HG03103 (cell line): Measurements from ENCODE around the gene CALCB.
"Not testable (repeated sequence)": the region's sequence is repeated elsewhere in the genome, so short reads cannot be mapped to it uniquely, and the experiment has no call there.

ENCODE experiments used
- ATAC-seq: cut with Tn5 transposase; IDR thresholded peaks from one replicate; pipeline ENCODE4 v1.9.1; 2021; ENCODE audit warnings: low read depth; ENCODE audit not compliant: unreplicated experiment

The CALCB gene, protein sequence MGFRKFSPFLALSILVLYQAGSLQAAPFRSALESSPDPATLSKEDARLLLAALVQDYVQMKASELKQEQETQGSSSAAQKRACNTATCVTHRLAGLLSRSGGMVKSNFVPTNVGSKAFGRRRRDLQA

DNA sequence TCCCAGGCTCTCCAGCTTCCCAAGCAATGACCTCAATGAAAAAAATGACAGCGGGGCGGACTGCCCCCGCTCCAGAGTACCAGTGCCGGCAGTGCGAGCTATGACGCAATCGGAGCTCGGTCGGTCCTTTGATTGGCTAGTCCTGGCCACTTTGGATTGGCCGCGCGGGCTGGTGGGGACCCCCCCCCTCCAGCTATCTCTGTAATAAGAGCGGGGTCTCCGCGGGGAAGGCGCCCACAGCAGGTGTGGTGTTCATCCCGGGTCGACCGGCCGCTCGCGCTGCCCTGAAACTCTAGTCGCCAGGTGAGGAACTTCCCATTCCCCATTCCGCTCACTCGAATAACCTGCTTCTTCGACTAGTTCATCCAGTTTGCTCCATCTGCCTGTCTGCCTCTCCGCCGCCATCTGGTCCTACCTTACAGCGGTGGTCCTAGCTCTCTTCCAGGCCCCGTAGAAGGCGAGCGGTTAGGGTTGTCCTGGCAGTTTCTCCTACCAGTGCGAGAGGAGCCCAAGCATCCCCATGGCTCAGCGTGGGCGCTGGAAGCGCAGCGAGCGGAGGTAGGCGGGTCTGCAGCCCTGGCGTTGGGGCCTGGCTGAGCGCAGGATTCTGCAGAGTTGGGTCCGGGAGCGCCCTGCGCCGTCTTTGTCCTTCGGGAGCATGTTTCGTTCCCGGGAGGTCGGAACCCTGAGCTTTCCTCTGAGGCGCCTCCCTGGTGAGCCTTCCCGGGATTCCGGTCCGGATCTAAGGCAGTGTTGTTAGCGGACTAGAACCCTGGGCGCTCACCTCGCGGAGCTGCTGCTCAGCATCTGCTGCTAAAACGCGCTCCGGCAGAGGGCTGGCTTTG, at the start of gene CALCB:
CALCB (plus strand) TSS at position 233 of the 845 bp plus-strand sequence. CDS start 1,126 bp downstream, outside the sequence.
- no peak for ATAC-seq

DNA sequence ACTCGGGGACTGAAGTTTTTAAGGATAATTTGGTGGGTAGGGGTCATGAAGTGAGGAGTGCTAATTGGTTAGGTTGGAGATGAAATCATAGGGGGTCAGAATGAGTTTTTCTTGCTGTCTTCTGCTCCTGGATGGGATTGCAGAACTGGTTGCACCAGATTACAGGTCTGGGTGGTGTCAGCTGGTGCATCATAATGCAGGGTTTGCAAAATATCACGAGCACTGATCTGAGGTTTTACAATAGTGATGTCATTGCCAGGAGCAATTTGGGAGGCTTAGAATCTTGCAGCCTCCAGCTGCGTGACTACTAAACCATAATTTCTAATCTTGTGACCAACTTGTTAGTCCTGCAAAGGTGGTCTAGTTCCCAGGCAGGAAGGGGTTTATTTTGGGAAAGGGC, 46.4 kb upstream of the CALCB start:
- ATAC-seq, result no peak

DNA sequence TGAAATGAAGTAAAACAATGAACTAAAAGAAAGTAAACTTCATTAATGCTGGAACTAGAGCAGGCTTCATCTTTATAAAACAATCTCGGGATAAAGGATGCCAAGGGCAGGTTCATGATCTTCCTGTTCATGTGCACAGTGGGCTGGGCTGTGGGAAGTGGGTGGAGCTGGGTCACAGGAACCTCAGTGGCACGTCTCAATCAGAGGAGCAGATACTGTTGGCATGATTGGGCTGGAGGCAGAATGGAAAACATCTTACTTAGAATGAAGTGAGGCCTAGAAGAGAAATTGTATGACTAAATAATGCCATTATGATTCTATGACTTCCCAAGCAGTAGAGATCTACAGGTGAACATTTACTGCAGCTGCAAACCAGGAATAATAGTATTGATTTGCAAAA, 45.4 kb upstream of the CALCB start:
- ATAC-seq, result no peak

DNA sequence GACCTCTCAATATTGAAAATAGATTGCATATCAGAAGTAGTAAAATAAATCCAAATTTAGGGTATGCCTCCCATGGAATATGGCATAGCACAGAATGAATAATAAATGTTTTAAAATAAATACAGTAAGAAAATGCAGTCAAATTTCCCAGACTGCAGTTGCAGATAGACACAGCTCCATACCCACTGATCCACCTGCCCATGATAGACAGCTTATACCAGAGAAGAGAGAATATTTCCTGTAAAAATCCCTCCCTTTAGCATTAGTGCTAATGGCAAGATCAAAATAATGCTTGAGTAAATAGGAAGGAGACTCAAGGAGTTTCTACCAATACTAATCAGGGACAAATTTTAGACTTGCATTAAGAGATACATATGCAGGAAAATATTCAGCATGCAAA, 45.0 kb upstream of the CALCB start:
- no peak for ATAC-seq

DNA sequence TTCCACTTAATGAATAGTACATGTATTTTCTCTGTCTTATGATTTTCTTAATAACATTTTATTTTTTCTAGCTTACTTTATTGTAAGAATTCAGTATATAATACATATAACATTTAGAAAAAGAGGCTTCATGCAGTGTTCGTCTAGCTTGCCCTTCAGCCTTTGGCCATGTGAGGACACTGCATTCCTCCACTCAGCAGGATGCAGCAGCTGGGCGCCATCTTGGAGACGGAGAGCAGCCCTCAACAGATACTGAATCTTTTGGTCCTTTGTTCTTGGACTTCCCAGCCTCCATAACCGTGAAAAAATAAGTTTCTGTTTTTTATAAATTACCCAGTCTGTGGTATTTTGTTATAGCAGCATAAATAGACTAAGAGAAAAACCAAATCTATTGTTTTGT, 41.4 kb upstream of the CALCB start:
- ATAC-seq, result not testable (repeated sequence)

DNA sequence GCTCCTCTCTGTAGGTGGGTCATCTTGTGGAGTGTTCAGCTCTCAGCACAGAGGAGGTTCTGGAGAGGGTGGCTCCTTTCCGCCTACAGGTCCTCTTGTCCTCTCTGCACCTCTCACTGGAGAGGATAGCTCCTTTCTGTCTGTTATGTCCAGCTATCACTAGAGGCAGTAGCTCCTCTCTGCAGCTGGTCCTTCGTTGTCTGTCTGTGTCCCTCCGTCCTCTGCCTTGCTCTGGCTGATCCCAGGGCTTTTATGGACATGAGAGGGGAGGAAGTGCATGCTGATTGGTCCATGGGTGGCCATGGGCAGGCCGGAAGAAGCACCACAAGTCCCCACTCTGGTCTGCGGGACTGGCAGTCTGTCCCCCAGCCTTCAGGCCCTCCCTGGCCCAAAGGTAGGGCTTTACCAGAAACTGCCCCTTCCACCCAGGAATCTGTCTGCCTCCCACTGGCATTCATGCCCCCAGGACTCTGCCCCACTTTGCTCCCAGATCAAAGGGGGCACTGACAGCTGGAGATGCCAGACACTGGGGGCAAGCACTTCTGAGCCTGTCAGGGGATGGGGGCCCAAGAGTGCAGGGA, 38.6 kb upstream of the CALCB start:
- no peak for ATAC-seq

DNA sequence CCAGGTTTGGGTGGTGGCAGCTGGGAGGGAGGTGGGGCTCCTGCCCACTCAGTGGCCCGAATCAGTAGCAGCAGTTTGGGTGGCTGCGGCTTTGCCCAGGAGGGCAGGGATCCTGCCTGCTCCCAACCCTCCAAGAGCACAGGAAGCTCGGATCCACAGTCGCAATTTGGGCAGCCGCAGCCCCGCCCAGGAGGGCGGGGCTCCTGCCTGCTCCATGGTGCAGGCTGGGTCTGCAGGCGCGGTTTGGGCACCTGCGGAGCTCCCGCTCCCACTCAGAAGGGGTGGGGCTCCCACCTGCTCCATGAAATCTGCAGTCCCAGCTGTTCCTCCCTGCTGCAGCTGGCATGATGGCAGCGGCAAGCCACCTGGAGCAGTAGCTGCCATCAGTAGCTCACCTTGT, 38.1 kb upstream of the CALCB start:
- no peak for ATAC-seq

DNA sequence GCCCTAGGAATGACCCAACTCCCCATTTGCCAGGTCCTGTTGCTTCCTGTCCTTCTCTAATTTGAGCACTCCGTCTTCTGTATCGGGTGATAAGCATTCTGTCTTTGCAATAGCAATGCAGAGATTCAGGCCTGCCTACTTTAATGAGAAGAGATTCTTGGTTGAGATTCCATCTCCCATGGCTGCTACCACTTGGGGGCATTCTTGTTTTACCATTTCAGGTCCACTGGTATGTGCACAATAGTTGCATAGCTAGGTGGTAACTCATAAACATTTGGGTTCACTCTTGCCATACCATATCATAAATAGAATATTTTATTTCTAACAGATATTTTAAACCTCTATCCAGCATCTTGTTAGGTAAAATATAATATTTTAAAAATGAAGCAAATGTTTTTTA, 34.4 kb upstream of the CALCB start:
- ATAC-seq, result no peak

DNA sequence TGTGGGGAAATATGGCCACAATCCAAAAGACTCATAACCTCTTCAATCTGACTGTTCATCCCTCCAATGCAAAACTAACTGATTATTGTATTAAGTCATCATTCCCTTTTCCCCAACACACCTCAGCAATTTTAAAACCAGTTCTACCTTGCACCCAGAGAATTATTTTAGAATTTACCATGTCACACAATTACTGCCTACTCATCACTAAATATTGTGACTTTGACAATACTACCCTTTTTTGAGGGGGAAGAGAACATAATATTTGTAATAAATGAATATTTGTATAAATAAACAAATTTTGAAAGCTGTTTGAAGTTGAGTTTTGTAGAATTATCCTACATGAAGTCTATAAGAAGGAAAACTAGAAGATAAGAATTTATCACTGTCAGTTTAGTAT, 28.2 kb upstream of the CALCB start:
- ATAC-seq, result no peak

DNA sequence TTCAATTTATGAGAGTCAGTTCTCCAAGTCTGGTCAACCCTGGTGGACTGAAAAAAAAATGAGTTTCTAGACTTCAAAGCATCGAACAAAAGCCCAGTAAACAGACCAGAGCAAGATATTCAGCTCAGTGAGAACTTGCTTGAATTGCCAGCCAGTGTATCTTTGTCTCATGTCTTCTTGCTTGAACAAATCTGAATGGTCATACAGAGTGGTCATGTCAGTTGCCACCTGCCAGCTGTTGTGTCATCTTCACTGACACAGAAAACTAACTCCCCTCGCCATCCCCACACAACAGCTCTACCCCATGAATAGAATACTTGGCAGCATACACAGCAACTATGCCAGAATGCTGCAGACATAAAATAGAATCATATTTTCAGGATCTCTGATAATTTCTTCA, 27.5 kb upstream of the CALCB start:
- no peak for ATAC-seq

DNA sequence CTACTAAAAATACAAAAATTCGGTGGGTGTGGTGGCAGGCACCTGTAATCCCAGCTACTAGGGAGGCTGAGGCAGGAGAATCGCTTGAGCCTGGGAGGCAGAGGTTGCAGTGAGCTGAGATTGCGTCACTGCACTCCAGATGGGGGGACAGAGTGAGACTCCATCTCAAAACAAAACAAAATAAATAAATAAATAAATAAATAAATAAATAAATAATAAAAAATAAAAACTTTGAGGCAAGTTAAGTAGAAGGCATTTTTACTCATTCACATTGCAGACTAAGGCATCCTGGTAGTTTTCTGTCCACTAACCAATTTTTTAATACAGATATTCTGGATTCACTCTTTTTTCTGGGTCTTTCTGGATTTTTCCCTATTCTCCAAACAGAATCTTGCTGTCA, 26.7 kb upstream of the CALCB start:
- not testable (repeated sequence) for ATAC-seq

DNA sequence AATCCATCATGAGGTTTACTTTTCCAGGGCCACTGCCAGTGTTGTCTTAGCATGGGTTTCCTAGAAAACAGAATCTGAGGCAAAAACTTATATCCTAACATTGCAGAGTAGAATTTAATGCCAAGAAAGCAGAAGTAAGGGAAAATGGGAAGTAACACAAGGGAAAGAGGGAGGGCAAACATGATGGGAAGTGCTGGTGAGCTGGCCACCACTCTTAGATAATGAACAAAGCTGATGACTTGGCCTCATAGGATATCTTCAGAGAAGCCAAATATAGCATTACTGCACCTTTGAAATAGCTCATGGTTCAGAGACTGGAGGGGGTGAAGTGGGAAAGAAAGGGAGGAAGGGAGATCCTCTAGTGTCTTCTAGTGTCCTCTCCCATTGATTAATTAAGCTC, 24.8 kb upstream of the CALCB start:
- no peak for ATAC-seq

DNA sequence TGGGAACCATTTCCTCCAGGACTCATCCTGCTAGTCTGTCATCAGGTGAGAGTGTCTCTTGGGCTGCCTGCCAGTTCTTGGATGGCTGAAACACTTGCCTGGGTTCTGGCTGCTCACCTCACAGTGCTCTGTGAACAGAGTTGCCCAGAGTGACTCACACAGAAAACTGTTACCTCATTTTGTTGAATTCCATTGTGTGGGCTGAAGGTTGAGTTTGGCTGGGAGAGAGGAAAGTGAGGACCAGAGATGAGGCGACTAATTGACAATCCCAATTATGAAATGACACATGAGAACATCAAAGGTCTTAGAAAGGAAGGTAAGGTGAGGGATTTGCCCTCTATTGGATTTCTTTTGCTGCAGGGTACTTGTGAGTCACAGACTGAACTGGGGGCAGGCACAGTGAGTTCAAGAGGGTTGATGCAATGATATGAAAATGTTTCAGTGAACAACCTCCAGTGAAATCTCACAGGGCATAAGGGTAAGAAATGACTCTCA, 20.2 kb upstream of the CALCB start:
- no peak for ATAC-seq

DNA sequence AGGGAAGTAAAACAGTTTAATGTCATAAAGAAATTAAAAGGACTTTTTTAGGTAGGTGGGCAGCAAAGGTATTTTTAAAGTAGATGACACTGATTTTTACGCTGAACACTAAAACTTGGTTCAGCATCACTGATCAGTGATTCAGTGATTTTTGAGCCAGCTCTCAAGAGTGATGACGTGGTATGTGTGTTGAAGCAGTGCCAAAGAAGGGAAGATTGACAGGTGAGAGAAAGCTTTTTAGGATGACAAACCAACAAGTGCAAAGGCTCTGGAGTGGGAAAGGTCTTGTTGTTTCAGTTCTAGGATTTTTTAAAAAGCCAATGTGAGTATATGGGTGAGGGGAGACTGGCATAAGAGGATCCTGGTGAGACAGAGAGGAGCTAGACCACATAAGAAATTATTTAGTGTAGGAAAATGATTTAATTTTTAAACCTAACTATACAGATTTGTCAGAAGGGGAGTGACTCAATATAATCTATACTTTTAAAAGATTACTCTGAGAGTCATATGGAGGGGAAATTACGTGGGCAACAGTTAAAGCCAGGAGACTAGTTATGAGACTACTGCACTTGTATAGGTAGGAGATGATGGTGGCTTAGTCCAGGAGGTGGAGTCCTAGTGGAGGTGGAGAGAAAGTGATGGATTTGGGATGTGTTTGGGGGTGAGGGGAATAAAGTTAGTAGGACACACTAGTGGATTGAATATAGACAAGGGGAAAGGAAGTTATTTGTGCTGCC, 17.6 kb upstream of the CALCB start:
- ATAC-seq, result no peak

DNA sequence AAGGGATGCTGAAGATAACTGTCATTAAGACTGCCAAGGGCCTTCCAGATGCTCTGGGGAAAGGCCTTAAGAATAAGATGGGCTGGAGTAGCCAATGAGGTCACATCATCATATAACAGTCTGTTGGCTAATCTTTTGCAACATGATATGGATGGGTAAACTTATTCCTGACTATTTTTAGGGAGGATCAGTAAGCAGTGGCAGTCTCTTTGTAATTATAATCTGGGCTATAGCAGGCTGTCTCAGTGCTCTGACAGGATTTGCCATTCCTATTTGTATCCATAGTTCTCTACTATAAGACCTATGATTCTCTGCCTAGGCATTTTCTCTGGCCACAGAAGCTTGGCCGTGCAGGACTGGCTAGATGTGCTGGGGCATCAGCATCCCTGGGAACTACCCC, 16.1 kb upstream of the CALCB start:
- ATAC-seq, result no peak

DNA sequence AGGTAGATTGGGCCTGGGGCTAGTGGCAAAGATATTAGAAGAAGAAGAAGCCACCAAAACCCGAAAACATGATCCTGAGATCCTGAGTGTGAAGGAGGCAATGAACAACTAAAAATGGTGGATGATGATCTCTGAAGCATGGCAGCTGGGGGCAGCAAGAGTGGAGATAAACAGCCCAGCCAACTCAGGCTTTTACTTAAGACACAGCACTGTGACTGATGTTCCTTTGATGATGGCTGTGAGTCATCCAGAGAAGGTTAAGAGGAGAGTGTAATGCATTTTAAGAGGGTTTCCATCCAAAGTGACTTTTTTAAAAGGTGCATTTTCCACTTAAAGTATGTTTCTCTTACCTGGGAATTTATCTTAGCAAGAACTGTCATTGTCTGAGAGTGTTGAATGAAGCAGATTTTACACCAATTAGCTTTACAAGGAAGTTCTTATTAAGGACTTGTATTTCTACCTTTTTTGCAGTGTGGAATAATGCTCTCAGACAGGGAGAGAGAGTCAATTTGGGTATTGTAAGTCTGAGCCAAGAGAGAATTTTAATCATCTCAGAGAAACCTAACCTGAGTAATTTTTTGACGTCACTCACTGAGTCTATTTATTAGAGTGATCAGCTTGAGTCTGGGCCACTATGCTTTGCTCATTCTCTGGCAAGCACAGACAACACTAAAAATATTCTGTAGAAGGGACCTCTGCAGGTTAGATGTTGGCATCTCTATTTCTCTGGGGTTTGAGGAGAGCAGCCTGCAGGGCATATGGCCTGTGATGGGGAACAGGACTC, 14.1 kb upstream of the CALCB start:
- no peak for ATAC-seq

DNA sequence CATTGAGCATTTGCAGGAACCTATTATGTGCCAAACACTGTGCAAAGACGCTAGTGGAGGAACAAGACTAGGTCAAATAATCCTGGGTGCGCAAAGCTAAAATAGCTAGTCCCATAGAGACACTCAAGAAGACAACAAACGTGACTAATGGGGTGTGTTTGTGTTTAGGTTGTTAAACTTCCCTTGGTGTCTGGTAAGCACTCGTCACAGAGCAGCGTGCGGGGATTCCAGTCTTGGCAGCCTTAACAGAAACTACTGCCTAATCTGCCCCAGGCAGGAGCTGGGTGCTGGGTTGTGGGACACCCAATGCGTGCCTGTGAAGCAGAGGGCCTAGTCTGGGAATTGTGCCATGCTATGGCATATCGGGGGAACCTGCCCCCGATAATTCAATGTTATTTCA, 10.8 kb upstream of the CALCB start:
- ATAC-seq, result no peak

DNA sequence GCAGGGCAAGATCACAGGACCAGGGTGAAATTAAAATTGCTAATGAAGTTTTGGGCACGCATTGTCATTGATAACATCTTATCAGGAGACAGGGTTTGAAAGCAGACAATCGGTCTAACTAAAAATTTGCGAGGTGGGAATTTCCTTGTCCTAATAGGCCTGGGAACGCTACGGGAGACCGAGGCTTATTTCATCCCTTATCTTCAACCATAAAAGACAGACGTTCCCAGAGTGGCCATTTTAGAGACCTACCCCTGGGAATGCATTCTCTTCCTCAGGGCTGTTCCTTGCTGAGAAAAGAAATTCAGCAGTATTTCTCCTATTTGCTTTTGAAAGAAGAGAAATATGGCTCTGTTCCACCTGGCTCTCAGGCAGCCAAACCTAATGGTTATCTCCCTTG, 3.6 kb upstream of the CALCB start:
- not testable (repeated sequence) for ATAC-seq

DNA sequence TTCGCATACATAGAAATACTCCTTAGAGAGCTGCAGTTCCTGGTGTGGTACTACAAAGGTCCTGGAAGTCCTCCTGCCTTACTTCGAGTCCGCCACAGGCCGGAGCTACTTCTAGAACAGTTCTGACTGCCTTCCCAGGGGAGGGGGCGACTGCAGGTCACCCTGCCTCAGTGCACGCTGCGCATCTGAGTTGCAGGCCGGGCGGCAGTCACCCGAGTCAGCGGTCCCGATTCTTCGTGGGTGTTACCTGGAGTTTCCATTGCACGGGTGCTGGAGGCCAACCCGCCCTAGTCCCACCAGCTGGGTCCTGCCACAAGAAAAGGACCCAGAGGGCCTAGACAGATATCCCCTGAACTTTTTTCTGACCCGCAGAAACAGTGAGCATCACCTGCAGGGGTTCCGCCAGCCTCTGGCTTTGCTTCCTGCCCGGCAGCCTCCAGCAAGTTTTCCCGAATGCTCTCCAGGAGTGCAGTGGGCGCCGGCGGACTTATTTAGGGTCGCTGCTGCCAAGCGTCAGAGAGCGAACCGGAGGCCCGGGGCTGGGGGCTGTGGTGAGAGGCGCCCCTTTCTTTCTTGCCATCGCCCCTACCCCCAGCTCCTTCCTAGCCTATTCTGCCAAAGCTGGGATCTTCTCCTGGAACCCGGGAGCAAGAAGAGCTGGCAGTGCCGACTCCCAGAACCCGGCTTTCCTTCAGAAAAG, 1.7 kb upstream of the CALCB start:
- ATAC-seq, result no peak
